HG03066 (cell line): ENCODE data around the gene NTF4.
"Not testable (repeated sequence)": the region's sequence is repeated elsewhere in the genome, so short reads cannot be mapped to it uniquely, and the experiment has no call there.

Source experiments
- ATAC-seq: cut with Tn5 transposase; IDR thresholded peaks from one replicate; pipeline ENCODE4 v1.9.1; 2021; ENCODE audit warnings: low read depth; ENCODE audit not compliant: unreplicated experiment

Gene NTF4

GRCh38 chr19:49025088-49025487 lies 39.5 kb downstream of the NTF4 start:
- not testable (repeated sequence) for ATAC-seq

- ATAC-seq = not testable (repeated sequence)
Observed at GRCh38 chr19:49024233-49024632, 40.4 kb downstream of the NTF4 start, which contains the start of gene CGB3. Gene CGB3, minus strand, starts transcription at chr19:49024333. Its CDS starts 362 bp downstream, at chr19:49023971.

GRCh38 chr19:49022116-49022515 lies 42.5 kb downstream of the NTF4 start:
- ATAC-seq = no peak

GRCh38 chr19:49020931-49021895 lies 43.4 kb downstream of the NTF4 start:
- no peak for ATAC-seq

GRCh38 chr19:49020342-49020741 lies 44.3 kb downstream of the NTF4 start:
- ATAC-seq = no peak

- ATAC-seq = no peak
Observed at GRCh38 chr19:49019242-49019932, 45.2 kb downstream of the NTF4 start.

- ATAC-seq = not testable (repeated sequence)
Observed at GRCh38 chr19:49018388-49019241, 46.0 kb downstream of the NTF4 start.

- ATAC-seq = no peak
Observed at GRCh38 chr19:49017666-49018351, 46.8 kb downstream of the NTF4 start.

GRCh38 chr19:49017041-49017665 lies 47.5 kb downstream of the NTF4 start, which contains the start of gene LHB:
Gene LHB, minus strand, starts transcription at chr19:49017091. Its CDS starts 10 bp downstream, at chr19:49017081.
- ATAC-seq = no peak

GRCh38 chr19:49016067-49016839 lies 48.4 kb downstream of the NTF4 start:
- no peak for ATAC-seq

- no peak for ATAC-seq
Observed at GRCh38 chr19:49014870-49015255, 49.8 kb downstream of the NTF4 start.

GRCh38 chr19:49014123-49014869 lies 50.3 kb downstream of the NTF4 start:
- ATAC-seq = no peak

GRCh38 chr19:49011194-49011593 lies 53.4 kb downstream of the NTF4 start:
- ATAC-seq = no peak
